Calu3 (cell line): Measurements from ENCODE around the gene CHRM5. TPM values are rescaled to one million over a fixed set of nuclear protein-coding genes. Genes with fewer than 3 reads are reported as not detected.

Source experiments
- BruUV-seq: library from RNA; stranded (reverse); fragments of 400-500 nt; replicated peaks from 2 replicates; lab custom pipeline; 2021; lab: Mats Ljungman, UMichigan
- CTCF ChIA-PET: fragments of 300-600 bp; sonication (Branson Sonifier 250); formaldehyde crosslinking; loops from one replicate; lab custom pipeline; 2022; ENCODE audit warnings: antibody characterized with exemption; lab: Charles Lee
- DNase-seq: peaks from one replicate; pipeline ENCODE4 v3.0.0; 2022
- H3K27ac Mint-ChIP-seq: one replicate; pipeline ENCODE4 v1.8.0; 2022; ENCODE audit warnings: mixed read lengths; ENCODE audit not compliant: unreplicated experiment
- H3K27me3 Mint-ChIP-seq: one replicate; pipeline ENCODE4 v1.8.0; 2022; ENCODE audit warnings: mixed read lengths; ENCODE audit not compliant: unreplicated experiment
- H3K36me3 Mint-ChIP-seq: one replicate; pipeline ENCODE4 v1.8.0; 2022; ENCODE audit warnings: mild to moderate bottlenecking, moderate library complexity, mixed read lengths; ENCODE audit not compliant: insufficient read depth, unreplicated experiment
- H3K4me1 Mint-ChIP-seq: one replicate; pipeline ENCODE4 v1.8.0; 2022; ENCODE audit warnings: mild to moderate bottlenecking, low read depth, mixed read lengths; ENCODE audit not compliant: unreplicated experiment
- H3K4me3 Mint-ChIP-seq: one replicate; pipeline ENCODE4 v1.8.0; 2022; ENCODE audit warnings: mild to moderate bottlenecking, low read depth, moderate library complexity, mixed read lengths; ENCODE audit not compliant: unreplicated experiment
- H3K9me3 Mint-ChIP-seq: one replicate; pipeline ENCODE4 v1.8.0; 2022; ENCODE audit warnings: low read depth, mixed read lengths; ENCODE audit not compliant: unreplicated experiment
- CTCF ChIP-seq: fragments of 200-600 bp; IDR thresholded peaks from one replicate; pipeline ENCODE4 v1.8.0; 2022; ENCODE audit warnings: antibody characterized with exemption; ENCODE audit not compliant: unreplicated experiment
- intact Hi-C: fragments of 100-400 bp; cut with micrococcal nuclease; formaldehyde crosslinking; loops from one replicate; pipeline ENCODE4 v1.10.0; 2022; ENCODE audit not compliant: unreplicated experiment
- total RNA-seq: library from RNA; stranded (reverse); gene quantifications from 2 replicates; pipeline ENCODE4 v1.2.3, GENCODE V29; 2022

Gene CHRM5
- total RNA-seq, 1 experiment from 2014 or later, result not detected

GRCh38 chr15:34114215-34114614 lies 145.9 kb downstream of the CHRM5 start:
- H3K4me3 Mint-ChIP-seq, result no peak overlapping the region
- H3K27me3 Mint-ChIP-seq, result no peaks in the 10 kb centered on the region
- intact Hi-C loops, result no loop called here
- no peak for DNase-seq
- no peaks in the 10 kb centered on the region for H3K4me1 Mint-ChIP-seq
- no peaks in the 10 kb centered on the region for H3K36me3 Mint-ChIP-seq
- TF ChIP-seq CTCF, result no peak
- no peaks in the 10 kb centered on the region for H3K9me3 Mint-ChIP-seq
- CTCF ChIA-PET, result no interaction called here
- no peak overlapping the region for H3K27ac Mint-ChIP-seq
- BruUV-seq, result no TSS peak

- no peaks in the 10 kb centered on the region for H3K9me3 Mint-ChIP-seq
- intact Hi-C loops, result no loop called here
- CTCF ChIA-PET, result no interaction called here
Observed at GRCh38 chr15:34114739-34115138, 146.4 kb downstream of the CHRM5 start.

GRCh38 chr15:34116620-34117019 lies 148.3 kb downstream of the CHRM5 start:
- Mint-ChIP-seq H3K27me3 (no peaks in the 10 kb centered on the region), H3K9me3 (peaks cover 2% of the 10 kb centered on the region), H3K27ac (no peak overlapping the region), H3K4me1 (no peaks in the 10 kb centered on the region), H3K36me3 (no peaks in the 10 kb centered on the region), H3K4me3 (no peak overlapping the region)
- TF ChIP-seq CTCF, result no peak
- BruUV-seq, result no TSS peak
- intact Hi-C loops, result no loop called here
- CTCF ChIA-PET, result no interaction called here
- DNase-seq, result no peak

More at GRCh38 chr15:34114739-34115138, 146.4 kb downstream of the CHRM5 start:
- no peak overlapping the region for H3K4me3 Mint-ChIP-seq
- no peaks in the 10 kb centered on the region for H3K36me3 Mint-ChIP-seq
- no peaks in the 10 kb centered on the region for H3K4me1 Mint-ChIP-seq
- TF ChIP-seq CTCF, result no peak
- no peaks in the 10 kb centered on the region for H3K27me3 Mint-ChIP-seq
- no peak overlapping the region for H3K27ac Mint-ChIP-seq
- no peak for DNase-seq
- BruUV-seq, result no TSS peak

Other genes starting within 250 kb of the CHRM5 start
- gene AVEN, start 70.7 kb downstream of the CHRM5 start, total RNA-seq, result 2.8 and 3.1 TPM in 2 replicates
- gene EMC7, start 133.4 kb downstream of the CHRM5 start, total RNA-seq, result 30.5 and 34.3 TPM in 2 replicates
- 1.3 TPM in 2 replicates for gene PGBD4, start 133.6 kb downstream of the CHRM5 start, total RNA-seq
- gene KATNBL1, start 241.6 kb downstream of the CHRM5 start, total RNA-seq, result 12.9 and 14.8 TPM in 2 replicates